Measurements from ENCODE around the gene CA12.

CA12 gene

DNA sequence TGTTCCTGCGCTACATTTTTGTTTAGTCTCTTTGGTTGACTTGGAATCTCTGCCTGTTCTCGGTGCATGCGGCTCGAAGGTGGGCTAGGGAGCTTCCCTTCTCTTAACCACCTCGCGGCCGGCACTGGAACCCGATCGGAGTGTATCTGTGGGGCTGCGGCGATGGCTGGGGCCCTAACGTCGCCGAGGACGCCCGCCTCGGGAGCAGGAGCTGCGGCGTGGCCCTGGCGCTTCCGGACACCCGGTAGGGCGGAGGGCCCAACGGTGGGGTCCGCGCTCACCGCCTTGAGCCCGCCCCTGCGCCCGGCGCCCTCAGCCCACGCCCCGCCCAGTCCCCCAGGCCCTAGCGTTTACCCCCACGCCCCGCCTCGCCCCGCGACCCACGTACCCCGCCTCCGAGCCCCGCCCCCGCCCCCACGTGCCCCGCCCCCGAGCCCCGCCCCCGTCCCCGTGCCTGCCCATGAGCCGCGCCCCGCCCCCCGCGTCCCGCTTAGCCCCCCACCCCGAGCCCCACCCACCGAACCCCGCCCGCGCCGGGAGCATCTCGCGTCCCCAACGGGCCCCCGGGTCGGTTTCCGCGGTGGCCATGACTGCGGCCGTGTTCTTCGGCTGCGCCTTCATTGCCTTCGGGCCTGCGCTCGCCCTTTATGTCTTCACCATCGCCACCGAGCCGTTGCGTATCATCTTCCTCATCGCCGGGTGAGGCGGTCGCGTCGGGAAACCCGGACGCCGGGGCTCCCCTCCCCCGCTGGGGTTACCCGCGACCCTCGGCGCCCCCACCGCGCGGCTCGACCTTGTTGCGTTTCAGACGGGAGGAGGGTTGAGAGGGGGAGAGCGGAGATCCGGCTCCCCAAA, 104.4 kb downstream of the CA12 start, which contains the start of gene APH1B:
TSS of gene APH1B (plus strand) at position 568 of the 855 bp plus-strand sequence. CDS start at position 587, 19 bp downstream.
- peak; percentile 66 for DNase-seq (ENCODE audit: low read depth)
- TF ChIP-seq, protein P1, sequence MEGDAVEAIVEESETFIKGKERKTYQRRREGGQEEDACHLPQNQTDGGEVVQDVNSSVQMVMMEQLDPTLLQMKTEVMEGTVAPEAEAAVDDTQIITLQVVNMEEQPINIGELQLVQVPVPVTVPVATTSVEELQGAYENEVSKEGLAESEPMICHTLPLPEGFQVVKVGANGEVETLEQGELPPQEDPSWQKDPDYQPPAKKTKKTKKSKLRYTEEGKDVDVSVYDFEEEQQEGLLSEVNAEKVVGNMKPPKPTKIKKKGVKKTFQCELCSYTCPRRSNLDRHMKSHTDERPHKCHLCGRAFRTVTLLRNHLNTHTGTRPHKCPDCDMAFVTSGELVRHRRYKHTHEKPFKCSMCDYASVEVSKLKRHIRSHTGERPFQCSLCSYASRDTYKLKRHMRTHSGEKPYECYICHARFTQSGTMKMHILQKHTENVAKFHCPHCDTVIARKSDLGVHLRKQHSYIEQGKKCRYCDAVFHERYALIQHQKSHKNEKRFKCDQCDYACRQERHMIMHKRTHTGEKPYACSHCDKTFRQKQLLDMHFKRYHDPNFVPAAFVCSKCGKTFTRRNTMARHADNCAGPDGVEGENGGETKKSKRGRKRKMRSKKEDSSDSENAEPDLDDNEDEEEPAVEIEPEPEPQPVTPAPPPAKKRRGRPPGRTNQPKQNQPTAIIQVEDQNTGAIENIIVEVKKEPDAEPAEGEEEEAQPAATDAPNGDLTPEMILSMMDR (conservative IDR thresholded peaks at IDR 0.05; ENCODE audit: low read length): peak; percentile 24
- H3K4me3 ChIP-seq (ENCODE audit: low read length): peak within 1 kb of the TSS; percentile 83

GRCh38 chr15:63276342-63277037, 105.2 kb downstream of the CA12 start:
- TF ChIP-seq, protein P1 (conservative IDR thresholded peaks at IDR 0.05; ENCODE audit: low read length): no peak
- DNase-seq (ENCODE audit: low read depth): peak; percentile 46
- H3K4me3 ChIP-seq (ENCODE audit: low read length): peak overlapping the region; percentile 66

- H3K4me3 ChIP-seq (ENCODE audit: low read length): no peak overlapping the region
- DNase-seq (ENCODE audit: low read depth): peak; percentile 11
- TF ChIP-seq, protein P1 (conservative IDR thresholded peaks at IDR 0.05; ENCODE audit: low read length): no peak
Observed at GRCh38 chr15:63274427-63274826, 107.2 kb downstream of the CA12 start.
